Neural progenitor cell (in vitro differentiated cells): ENCODE measurements around the gene CLTCL1. TPM values are rescaled to one million over a fixed set of nuclear protein-coding genes. Genes with fewer than 3 reads are reported as not detected.

Experiments
- DNase-seq: peaks from one replicate; pipeline ENCODE4 v3.0.0-alpha.2; 2016; ENCODE audit warnings: low spot score
- H2AFZ ChIP-seq: fragments of 200-600 bp; sonication (generic); replicated peaks from 2 replicates; pipeline ENCODE4 v1.6.1; 2016; ENCODE audit warnings: antibody characterized with exemption
- H3F3A ChIP-seq: fragments of 200-600 bp; sonication (generic); 2 replicates; pipeline ENCODE4 v1.6.1; 2016; ENCODE audit warnings: antibody characterized with exemption, low read depth
- H3K27ac ChIP-seq: fragments of 200-600 bp; sonication (generic); 2 replicates; pipeline ENCODE4 v1.5.1; 2016; ENCODE audit warnings: mild to moderate bottlenecking
- H3K27me3 ChIP-seq: fragments of 200-600 bp; sonication (generic); 2 replicates; pipeline ENCODE4 v1.6.1; 2016; ENCODE audit warnings: mild to moderate bottlenecking, moderate library complexity
- H3K36me3 ChIP-seq: fragments of 200-600 bp; sonication (generic); 2 replicates; pipeline ENCODE4 v1.5.1; 2016
- H3K4me1 ChIP-seq: fragments of 200-600 bp; sonication (generic); 2 replicates; pipeline ENCODE4 v1.6.1; 2016; ENCODE audit warnings: mixed run types
- H3K4me2 ChIP-seq: fragments of 200-600 bp; sonication (generic); 2 replicates; pipeline ENCODE4 v1.6.1; 2016
- H3K4me3 ChIP-seq: fragments of 200-600 bp; sonication (generic); 2 replicates; pipeline ENCODE4 v1.5.1; 2016
- H3K79me2 ChIP-seq: fragments of 200-600 bp; sonication (generic); 2 replicates; pipeline ENCODE4 v1.6.1; 2016; ENCODE audit warnings: low read depth
- H3K9ac ChIP-seq: fragments of 200-600 bp; sonication (generic); 2 replicates; pipeline ENCODE4 v1.6.1; 2016
- H3K9me3 ChIP-seq: fragments of 200-600 bp; sonication (generic); 2 replicates; pipeline ENCODE4 v1.5.1; 2016; ENCODE audit warnings: low read depth
- H4K20me1 ChIP-seq: fragments of 200-600 bp; sonication (generic); 2 replicates; pipeline ENCODE4 v1.6.1; 2016; ENCODE audit warnings: low read depth
- H3K27ac Mint-ChIP-seq: 3 replicates; pipeline ENCODE4 v1.8.0; 2021; ENCODE audit warnings: mixed read lengths
- H3K27me3 Mint-ChIP-seq: 2 replicates; pipeline ENCODE4 v1.8.0; 2022; ENCODE audit warnings: low read depth, mild to moderate bottlenecking, inconsistent platforms, moderate library complexity, mixed read lengths; ENCODE audit not compliant: insufficient read depth
- H3K36me3 Mint-ChIP-seq: 3 replicates; pipeline ENCODE4 v1.8.0; 2021; ENCODE audit warnings: mixed read lengths
- H3K4me1 Mint-ChIP-seq: 3 replicates; pipeline ENCODE4 v1.8.0; 2021; ENCODE audit warnings: mixed read lengths
- H3K4me3 Mint-ChIP-seq: 3 replicates; pipeline ENCODE4 v1.8.0; 2021; ENCODE audit warnings: mild to moderate bottlenecking, moderate library complexity, mixed read lengths
- H3K9me3 Mint-ChIP-seq: 3 replicates; pipeline ENCODE4 v1.8.0; 2020; ENCODE audit warnings: mixed read lengths
- CTCF ChIP-seq: fragments of 200-600 bp; sonication (generic); IDR thresholded peaks from 2 replicates; pipeline ENCODE4 v1.5.1; 2017; ENCODE audit warnings: antibody characterized with exemption, mild to moderate bottlenecking
- EZH2 ChIP-seq: fragments of 200-600 bp; sonication (generic); IDR thresholded peaks from 2 replicates; pipeline ENCODE4 v1.6.1; 2017; ENCODE audit warnings: antibody characterized with exemption, mild to moderate bottlenecking, moderate library complexity
- EZH2phosphoT487 ChIP-seq: fragments of 200-600 bp; sonication (generic); IDR thresholded peaks from 2 replicates; pipeline ENCODE4 v1.6.1; 2017; ENCODE audit warnings: antibody characterized with exemption
- total RNA-seq: library from RNA; depleted of rRNA; stranded (reverse); fragments of >200 nt; gene quantifications from 2 replicates; pipeline ENCODE4 v1.2.3, GENCODE V29; 2015; ENCODE audit warnings: low replicate concordance

Gene CLTCL1
- total RNA-seq, 1 donor from 2014 or later, result 13.7 TPM

- H3K4me3 ChIP-seq, result no peak overlapping the region
- H3K4me3 Mint-ChIP-seq, result no peak overlapping the region
These were observed 116.4 kb downstream of the CLTCL1 start for GRCh38 chr22:19175026-19175601.

GRCh38 chr22:19174106-19175025 is 117.2 kb downstream of the CLTCL1 start:
- Histone ChIP-seq H3K4me2 (no peak overlapping the region), H3K9ac (no peak overlapping the region), H3K27ac (no peak overlapping the region), H4K20me1 (peaks cover 76% of the 10 kb centered on the region), H3K27me3 (peaks cover 28% of the 10 kb centered on the region), H3K36me3 (no peaks in the 10 kb centered on the region), H3K4me1 (peaks cover 21% of the 10 kb centered on the region), H3K9me3 (no peaks in the 10 kb centered on the region), H3F3A (peaks cover 39% of the 10 kb centered on the region), H3K79me2 (peaks cover 35% of the 10 kb centered on the region), H2AFZ (no peak overlapping the region), H3K4me3 (no peak overlapping the region)
- Mint-ChIP-seq H3K9me3 (no peaks in the 10 kb centered on the region), H3K27me3 (peaks cover 12% of the 10 kb centered on the region), H3K4me1 (peaks cover 32% of the 10 kb centered on the region), H3K36me3 (peaks cover 4% of the 10 kb centered on the region), H3K27ac (no peak overlapping the region), H3K4me3 (peak overlapping the region; percentile 95)
- peak; percentile 26 for DNase-seq
- TF ChIP-seq EZH2phosphoT487, result no peak
- TF ChIP-seq EZH2, result no peak
- TF ChIP-seq CTCF, result no peak

More at GRCh38 chr22:19175026-19175601, 116.4 kb downstream of the CLTCL1 start:
- Mint-ChIP-seq H3K27ac (no peak overlapping the region), H3K27me3 (peaks cover 8% of the 10 kb centered on the region), H3K4me1 (peaks cover 35% of the 10 kb centered on the region), H3K9me3 (no peaks in the 10 kb centered on the region), H3K36me3 (peaks cover 4% of the 10 kb centered on the region)
- Histone ChIP-seq H4K20me1 (peaks cover 71% of the 10 kb centered on the region), H2AFZ (no peak overlapping the region), H3K36me3 (no peaks in the 10 kb centered on the region), H3K79me2 (peaks cover 35% of the 10 kb centered on the region), H3K27me3 (peaks cover 20% of the 10 kb centered on the region), H3K4me1 (peaks cover 18% of the 10 kb centered on the region), H3K4me2 (no peak overlapping the region), H3K9ac (no peak overlapping the region), H3F3A (peaks cover 32% of the 10 kb centered on the region), H3K27ac (no peak overlapping the region), H3K9me3 (no peaks in the 10 kb centered on the region)
- TF ChIP-seq CTCF (no peak), EZH2phosphoT487 (no peak), EZH2 (no peak)
- peak; percentile 1 for DNase-seq

GRCh38 chr22:19173047-19174035 is 118.2 kb downstream of the CLTCL1 start:
- Histone ChIP-seq H3K9me3 (no peaks in the 10 kb centered on the region), H3K27me3 (peaks cover 38% of the 10 kb centered on the region), H3K4me3 (peak overlapping the region; percentile 91), H3K27ac (no peak overlapping the region), H3K79me2 (peaks cover 35% of the 10 kb centered on the region), H2AFZ (no peak overlapping the region), H3K36me3 (no peaks in the 10 kb centered on the region), H3K4me2 (peak overlapping the region; percentile 98), H4K20me1 (peaks cover 86% of the 10 kb centered on the region), H3F3A (peaks cover 44% of the 10 kb centered on the region), H3K9ac (no peak overlapping the region), H3K4me1 (peaks cover 27% of the 10 kb centered on the region)
- peaks cover 22% of the 10 kb centered on the region for H3K27me3 Mint-ChIP-seq
- TF ChIP-seq EZH2phosphoT487 (no peak), CTCF (no peak), EZH2 (no peak)
- H3K4me1 Mint-ChIP-seq, result peaks cover 33% of the 10 kb centered on the region
- peak; percentile 2 for DNase-seq
- peak overlapping the region; percentile 95 for H3K4me3 Mint-ChIP-seq
- no peak overlapping the region for H3K27ac Mint-ChIP-seq
- peaks cover 4% of the 10 kb centered on the region for H3K36me3 Mint-ChIP-seq
- no peaks in the 10 kb centered on the region for H3K9me3 Mint-ChIP-seq
